H9 (cell line): ENCODE results near the gene MRPL41. TPM values are rescaled to one million over a fixed set of nuclear protein-coding genes. Genes with fewer than 3 reads are reported as not detected.

Experiments
- DNase-seq: peaks from one replicate; pipeline ENCODE4 v3.0.0-alpha.2; 2017
- H2AFZ ChIP-seq: one replicate; pipeline ENCODE4 v1.6.1; 2013; ENCODE audit warnings: mild to moderate bottlenecking, low read length, control low read depth, moderate library complexity
- H2AK5ac ChIP-seq: 2 replicates; pipeline ENCODE4 v1.6.1; 2013; ENCODE audit warnings: low read length, control low read depth, mixed read lengths; ENCODE audit not compliant: insufficient read length
- H2BK120ac ChIP-seq: one replicate; pipeline ENCODE4 v1.6.1; 2013; ENCODE audit warnings: low read depth, mild to moderate bottlenecking, low read length, control low read depth, inconsistent platforms; ENCODE audit not compliant: poor library complexity, severe bottlenecking
- H2BK12ac ChIP-seq: 2 replicates; pipeline ENCODE4 v1.6.1; 2013; ENCODE audit warnings: low read length, control low read depth, mixed read lengths, low read depth; ENCODE audit not compliant: insufficient read length
- H2BK15ac ChIP-seq: 2 replicates; pipeline ENCODE4 v1.6.1; 2013; ENCODE audit warnings: low read depth, low read length, control low read depth
- H2BK20ac ChIP-seq: one replicate; pipeline ENCODE4 v1.6.1; 2013; ENCODE audit warnings: low read depth, mild to moderate bottlenecking, low read length, control low read depth, inconsistent platforms; ENCODE audit not compliant: poor library complexity, severe bottlenecking
- H2BK5ac ChIP-seq: 2 replicates; pipeline ENCODE4 v1.6.1; 2013; ENCODE audit warnings: low read length, control low read depth, mixed read lengths; ENCODE audit not compliant: insufficient read length
- H3K14ac ChIP-seq: 2 replicates; pipeline ENCODE4 v1.6.1; 2013; ENCODE audit warnings: low read length, control low read depth; ENCODE audit not compliant: insufficient read depth
- H3K18ac ChIP-seq: 2 replicates; pipeline ENCODE4 v1.6.1; 2013; ENCODE audit warnings: low read depth, mild to moderate bottlenecking, mixed read lengths, low read length, control low read depth; ENCODE audit not compliant: insufficient read length
- H3K23ac ChIP-seq: 2 replicates; pipeline ENCODE4 v1.6.1; 2013; ENCODE audit warnings: low read length, control low read depth, mixed read lengths, low read depth; ENCODE audit not compliant: insufficient read length
- H3K23me2 ChIP-seq: 2 replicates; pipeline ENCODE4 v1.6.1; 2013; ENCODE audit warnings: low read depth, mild to moderate bottlenecking, mixed read lengths, low read length, control low read depth; ENCODE audit not compliant: insufficient read length, poor library complexity, severe bottlenecking
- H3K27ac ChIP-seq: 2 replicates; pipeline ENCODE4 v1.5.1; 2013; ENCODE audit warnings: low read length, control low read depth, mixed read lengths, low read depth; ENCODE audit not compliant: insufficient read length
- H3K27me3 ChIP-seq: 2 replicates; pipeline ENCODE4 v1.6.1; 2013; ENCODE audit warnings: low read length, control low read depth, inconsistent platforms; ENCODE audit not compliant: insufficient read depth
- H3K4ac ChIP-seq: 2 replicates; pipeline ENCODE4 v1.6.1; 2013; ENCODE audit warnings: low read depth, mild to moderate bottlenecking, control low read depth, inconsistent platforms, low read length, moderate library complexity
- H3K4me1 ChIP-seq: 2 replicates; pipeline ENCODE4 v1.6.1; 2013; ENCODE audit warnings: low read length, control low read depth, inconsistent platforms; ENCODE audit not compliant: insufficient read depth
- H3K4me2 ChIP-seq: 2 replicates; pipeline ENCODE4 v1.6.1; 2013; ENCODE audit warnings: low read length, control low read depth, mixed read lengths; ENCODE audit not compliant: insufficient read length, insufficient read depth
- H3K56ac ChIP-seq: 2 replicates; pipeline ENCODE4 v1.6.1; 2013; ENCODE audit warnings: low read depth, mild to moderate bottlenecking, mixed read lengths, low read length, control low read depth; ENCODE audit not compliant: insufficient read length
- H3K79me1 ChIP-seq: 2 replicates; pipeline ENCODE4 v1.6.1; 2013; ENCODE audit warnings: low read depth, mild to moderate bottlenecking, moderate library complexity, low read length, control low read depth, inconsistent platforms; ENCODE audit not compliant: insufficient read depth, poor library complexity, severe bottlenecking
- H3K79me2 ChIP-seq: 2 replicates; pipeline ENCODE4 v1.6.1; 2013; ENCODE audit warnings: low read length, control low read depth, inconsistent platforms; ENCODE audit not compliant: insufficient read depth
- H3K9ac ChIP-seq: 2 replicates; pipeline ENCODE4 v1.6.1; 2013; ENCODE audit warnings: low read length, control low read depth, mixed read lengths; ENCODE audit not compliant: insufficient read length; ENCODE audit errors: extremely low read depth
- H3K9me3 ChIP-seq: one replicate; pipeline ENCODE4 v1.6.1; 2013; ENCODE audit warnings: low read depth, low read length, inconsistent platforms; ENCODE audit not compliant: control insufficient read depth
- H3T11ph ChIP-seq: one replicate; pipeline ENCODE4 v1.6.1; 2013; ENCODE audit warnings: mild to moderate bottlenecking, low read length, control low read depth, inconsistent platforms
- H4K20me1 ChIP-seq: one replicate; pipeline ENCODE4 v1.6.1; 2013; ENCODE audit not compliant: control insufficient read depth, insufficient read length, insufficient read depth
- H4K5ac ChIP-seq: 2 replicates; pipeline ENCODE4 v1.6.1; 2013; ENCODE audit warnings: low read depth, mild to moderate bottlenecking, mixed read lengths, low read length, control low read depth; ENCODE audit not compliant: insufficient read length
- H4K8ac ChIP-seq: replicated peaks from 2 replicates; pipeline ENCODE4 v1.6.1; 2013; ENCODE audit warnings: low read length, control low read depth, mixed read lengths, low read depth; ENCODE audit not compliant: insufficient read length
- H4K91ac ChIP-seq: 2 replicates; pipeline ENCODE4 v1.6.1; 2013; ENCODE audit warnings: low read depth, mild to moderate bottlenecking, moderate library complexity, mixed read lengths, low read length, control low read depth; ENCODE audit not compliant: insufficient read length
- H3K27ac Mint-ChIP-seq, 3 experiments: 2 replicates in 2 of 3; 3 replicates in 1 of 3; pipeline ENCODE4 v1.8.0; 2020 to 2021; ENCODE audit warnings: mixed read lengths in 3 of 3, mild to moderate bottlenecking in 1 of 3, moderate library complexity in 1 of 3
- H3K27me3 Mint-ChIP-seq: 2 replicates; pipeline ENCODE4 v1.8.0; 2021; ENCODE audit warnings: low read depth, mild to moderate bottlenecking, moderate library complexity, mixed read lengths
- H3K36me3 Mint-ChIP-seq, 3 experiments: 2 replicates in 2 of 3; 3 replicates in 1 of 3; pipeline ENCODE4 v1.8.0; 2020 to 2021; ENCODE audit warnings: low read depth in 3 of 3, mixed read lengths in 3 of 3; ENCODE audit not compliant: insufficient read depth in 1 of 3
- H3K4me1 Mint-ChIP-seq, 2 experiments: 2 replicates each; pipeline ENCODE4 v1.8.0; 2020; ENCODE audit warnings: mixed read lengths in 2 of 2
- H3K4me3 Mint-ChIP-seq, 2 experiments: 2 replicates in 1 of 2; 3 replicates in 1 of 2; pipeline ENCODE4 v1.8.0; 2020 to 2021; ENCODE audit warnings: mild to moderate bottlenecking in 2 of 2, mixed read lengths in 2 of 2, moderate library complexity in 1 of 2
- H3K9me3 Mint-ChIP-seq, 2 experiments: 2 replicates in 1 of 2; 3 replicates in 1 of 2; pipeline ENCODE4 v1.8.0; 2020; ENCODE audit warnings: mild to moderate bottlenecking in 2 of 2, mixed read lengths in 2 of 2, moderate library complexity in 1 of 2
- WGBS: extraction: QIAGEN DNeasy Blood & Tissue Kit; methylation state at CpG from one replicate; pipeline ENCODE4 v1.1.7; 2013; ENCODE audit warnings: missing lambda C conversion rate, low lambda C conversion rate, mixed read lengths; ENCODE audit not compliant: insufficient read length; ENCODE audit errors: extremely low coverage; 5-methylcytosine and 5-hydroxymethylcytosine counted together
- total RNA-seq: library from RNA; stranded (reverse); gene quantifications from 2 replicates; pipeline ENCODE4 v1.2.1, GENCODE V29; 2021
- TF ChIP-seq, protein P1 (sequence below): fragments of 200-600 bp; sonication (generic); conservative IDR thresholded peaks from 3 replicates; pipeline ENCODE4 v1.8.0; 2021; ENCODE audit warnings: antibody characterized with exemption, mild to moderate bottlenecking

MRPL41 gene
- total RNA-seq, 1 experiment from 2014 or later, result 52.2 TPM

DNA sequence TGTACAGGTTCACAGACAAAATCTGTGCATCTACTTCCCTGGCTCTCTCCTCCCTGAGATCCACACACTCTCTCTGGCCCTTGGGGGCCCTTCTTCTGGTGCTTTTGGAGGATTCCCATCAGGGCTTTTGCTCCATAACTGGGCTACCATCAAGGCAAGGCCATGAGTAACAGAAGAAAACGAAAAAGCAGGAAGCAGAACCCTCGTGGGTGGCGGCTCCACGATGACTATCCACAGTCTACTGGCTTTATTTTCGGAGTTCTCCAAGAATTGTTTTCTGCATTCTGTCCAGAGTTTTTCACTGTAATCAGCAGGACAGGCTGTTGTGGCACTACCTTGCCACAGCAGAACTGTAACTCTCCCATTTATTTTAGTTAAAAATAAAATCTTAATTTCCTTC, 21.3 kb upstream of the MRPL41 start:
- no peak overlapping the region for H2BK15ac ChIP-seq
- peaks cover 5% of the 10 kb centered on the region for H3K27me3 Mint-ChIP-seq
- H3K14ac ChIP-seq, result no peak overlapping the region
- H2BK120ac ChIP-seq, result no peak overlapping the region
- no peak overlapping the region for H3K18ac ChIP-seq
- no peak overlapping the region for H3K4me3 Mint-ChIP-seq
- H2BK12ac ChIP-seq, result no peak overlapping the region
- no peak for DNase-seq
- peaks cover 2 to 8% (median 5%) of the 10 kb centered on the region in 3 experiments; a peak in 5 of 7 replicates for H3K36me3 Mint-ChIP-seq
- peaks cover 3 to 8% of the 10 kb centered on the region in 2 experiments for H3K4me1 Mint-ChIP-seq
- H3K4me2 ChIP-seq, result no peak overlapping the region
- H3K27ac Mint-ChIP-seq, result no peak overlapping the region; a peak in 1 of 7 replicates
- TF ChIP-seq, protein P1, sequence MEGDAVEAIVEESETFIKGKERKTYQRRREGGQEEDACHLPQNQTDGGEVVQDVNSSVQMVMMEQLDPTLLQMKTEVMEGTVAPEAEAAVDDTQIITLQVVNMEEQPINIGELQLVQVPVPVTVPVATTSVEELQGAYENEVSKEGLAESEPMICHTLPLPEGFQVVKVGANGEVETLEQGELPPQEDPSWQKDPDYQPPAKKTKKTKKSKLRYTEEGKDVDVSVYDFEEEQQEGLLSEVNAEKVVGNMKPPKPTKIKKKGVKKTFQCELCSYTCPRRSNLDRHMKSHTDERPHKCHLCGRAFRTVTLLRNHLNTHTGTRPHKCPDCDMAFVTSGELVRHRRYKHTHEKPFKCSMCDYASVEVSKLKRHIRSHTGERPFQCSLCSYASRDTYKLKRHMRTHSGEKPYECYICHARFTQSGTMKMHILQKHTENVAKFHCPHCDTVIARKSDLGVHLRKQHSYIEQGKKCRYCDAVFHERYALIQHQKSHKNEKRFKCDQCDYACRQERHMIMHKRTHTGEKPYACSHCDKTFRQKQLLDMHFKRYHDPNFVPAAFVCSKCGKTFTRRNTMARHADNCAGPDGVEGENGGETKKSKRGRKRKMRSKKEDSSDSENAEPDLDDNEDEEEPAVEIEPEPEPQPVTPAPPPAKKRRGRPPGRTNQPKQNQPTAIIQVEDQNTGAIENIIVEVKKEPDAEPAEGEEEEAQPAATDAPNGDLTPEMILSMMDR, result no peak
- no peaks in the 10 kb centered on the region for H3K4me1 ChIP-seq
- H2AK5ac ChIP-seq, result no peak overlapping the region
- no peak overlapping the region for H4K91ac ChIP-seq
- H4K20me1 ChIP-seq, result peaks cover 7% of the 10 kb centered on the region
- H4K8ac ChIP-seq, result no peak overlapping the region
- H3K27ac ChIP-seq, result no peak overlapping the region
- no CpG with 5 or more reads among the region's 5 CpGs for WGBS
- H3K4ac ChIP-seq, result no peak overlapping the region
- no peaks in the 10 kb centered on the region for H3K9me3 ChIP-seq
- H3T11ph ChIP-seq, result no peak overlapping the region
- H2BK20ac ChIP-seq, result no peak overlapping the region
- no peak overlapping the region for H3K23ac ChIP-seq
- H2BK5ac ChIP-seq, result no peak overlapping the region
- no peak overlapping the region for H4K5ac ChIP-seq
- H3K79me2 ChIP-seq, result no peaks in the 10 kb centered on the region
- no peak overlapping the region for H3K56ac ChIP-seq
- no peak overlapping the region for H2AFZ ChIP-seq
- H3K79me1 ChIP-seq, result no peaks in the 10 kb centered on the region
- H3K23me2 ChIP-seq, result no peaks in the 10 kb centered on the region
- H3K9me3 Mint-ChIP-seq, result peaks cover 10 to 20% of the 10 kb centered on the region in 2 experiments
- no peaks in the 10 kb centered on the region for H3K27me3 ChIP-seq
- no peak overlapping the region for H3K9ac ChIP-seq
